Astrocyte of the spinal cord (primary cell): ENCODE results near the gene SLC6A16.
"Not testable (repeated sequence)": the region's sequence is repeated elsewhere in the genome, so short reads cannot be mapped to it uniquely, and the experiment has no call there.

ENCODE experiments used
- DNase-seq: peaks from one replicate; pipeline ENCODE4 v3.0.0; 2011; ENCODE audit warnings: low read depth, low spot score
- H3K4me3 ChIP-seq: 2 replicates; pipeline ENCODE4 v1.5.1; 2011; ENCODE audit warnings: low read depth, mild to moderate bottlenecking, low read length, moderate library complexity
- in situ Hi-C: cut with HindIII; loops from 2 replicates; pipeline ENCODE4 v1.10.0; 2017; ENCODE audit warnings: low sequenced_read_pairs
- TF ChIP-seq, protein P1 (sequence below): IDR thresholded peaks from 2 replicates; pipeline ENCODE4 v1.5.1; 2012; ENCODE audit warnings: low read depth, mild to moderate bottlenecking, low read length, inconsistent platforms

The SLC6A16 gene

GRCh38 chr19:49335784-49336481 lies 10.9 kb upstream of the SLC6A16 start:
- TF ChIP-seq, protein P1, sequence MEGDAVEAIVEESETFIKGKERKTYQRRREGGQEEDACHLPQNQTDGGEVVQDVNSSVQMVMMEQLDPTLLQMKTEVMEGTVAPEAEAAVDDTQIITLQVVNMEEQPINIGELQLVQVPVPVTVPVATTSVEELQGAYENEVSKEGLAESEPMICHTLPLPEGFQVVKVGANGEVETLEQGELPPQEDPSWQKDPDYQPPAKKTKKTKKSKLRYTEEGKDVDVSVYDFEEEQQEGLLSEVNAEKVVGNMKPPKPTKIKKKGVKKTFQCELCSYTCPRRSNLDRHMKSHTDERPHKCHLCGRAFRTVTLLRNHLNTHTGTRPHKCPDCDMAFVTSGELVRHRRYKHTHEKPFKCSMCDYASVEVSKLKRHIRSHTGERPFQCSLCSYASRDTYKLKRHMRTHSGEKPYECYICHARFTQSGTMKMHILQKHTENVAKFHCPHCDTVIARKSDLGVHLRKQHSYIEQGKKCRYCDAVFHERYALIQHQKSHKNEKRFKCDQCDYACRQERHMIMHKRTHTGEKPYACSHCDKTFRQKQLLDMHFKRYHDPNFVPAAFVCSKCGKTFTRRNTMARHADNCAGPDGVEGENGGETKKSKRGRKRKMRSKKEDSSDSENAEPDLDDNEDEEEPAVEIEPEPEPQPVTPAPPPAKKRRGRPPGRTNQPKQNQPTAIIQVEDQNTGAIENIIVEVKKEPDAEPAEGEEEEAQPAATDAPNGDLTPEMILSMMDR: no peak
- in situ Hi-C loops: no loop called here
- H3K4me3 ChIP-seq: no peak overlapping the region
- DNase-seq: no peak

DNA sequence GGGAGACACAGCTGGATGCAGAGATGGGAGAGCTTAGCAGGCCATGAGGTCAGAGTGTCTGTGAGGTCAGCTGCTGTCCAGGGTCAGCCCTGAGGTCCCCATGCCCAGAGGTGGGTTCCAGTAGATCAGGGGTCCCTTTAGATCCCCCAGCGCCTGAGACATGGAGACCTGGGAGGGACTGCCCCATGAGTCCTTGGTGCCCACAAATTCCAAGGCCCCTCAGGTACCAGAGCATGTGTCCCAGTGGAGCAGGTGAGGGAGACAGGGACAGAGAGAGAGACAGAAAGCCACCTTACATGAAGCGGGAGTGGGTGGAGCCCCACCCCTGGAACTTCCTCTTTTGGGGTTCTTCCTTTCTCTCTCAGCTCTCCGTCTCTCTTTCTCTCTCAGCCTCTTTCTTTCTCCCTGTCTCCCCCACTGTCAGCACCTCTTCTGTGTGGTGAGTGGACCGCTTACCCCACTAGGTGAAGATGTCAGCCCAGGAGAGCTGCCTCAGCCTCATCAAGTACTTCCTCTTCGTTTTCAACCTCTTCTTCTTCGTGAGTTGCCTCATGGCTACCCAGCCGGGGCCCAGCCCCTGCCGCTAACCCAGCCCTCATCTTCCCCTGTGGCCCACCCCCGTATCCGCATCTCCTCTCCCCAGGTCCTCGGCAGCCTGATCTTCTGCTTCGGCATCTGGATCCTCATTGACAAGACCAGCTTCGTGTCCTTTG lies 10.2 kb upstream of the SLC6A16 start, which contains the start of gene CD37:
Gene CD37, plus strand, starts transcription at position 336 of the 713 bp plus-strand sequence. Its CDS starts 135 bp downstream, at position 471.
- H3K4me3 ChIP-seq: no peak within 1 kb of the TSS
- no peak for DNase-seq
- in situ Hi-C loops: no loop called here
- TF ChIP-seq, protein P1: no peak

- in situ Hi-C loops: no loop called here
- no peak overlapping the region for H3K4me3 ChIP-seq
- no peak for DNase-seq
- TF ChIP-seq, protein P1: no peak
These were observed 8.9 kb upstream of the SLC6A16 start for GRCh38 chr19:49333811-49334288.

GRCh38 chr19:49333418-49333805 lies 8.4 kb upstream of the SLC6A16 start:
- no peak for DNase-seq
- TF ChIP-seq, protein P1: no peak
- in situ Hi-C loops: no loop called here
- no peak overlapping the region for H3K4me3 ChIP-seq

- DNase-seq, in situ Hi-C loops, H3K4me3 ChIP-seq: not testable (repeated sequence)
These were observed 7.9 kb upstream of the SLC6A16 start for GRCh38 chr19:49332691-49333417.

- TF ChIP-seq, protein P1: no peak
- in situ Hi-C loops: no loop called here
- H3K4me3 ChIP-seq: no peak overlapping the region
- peak; percentile 42 for DNase-seq
These were observed 6.6 kb upstream of the SLC6A16 start for GRCh38 chr19:49331616-49332055.

- DNase-seq, in situ Hi-C loops, H3K4me3 ChIP-seq: not testable (repeated sequence)
These were observed 6.2 kb upstream of the SLC6A16 start for GRCh38 chr19:49331187-49331586.
